ENCODE data around the gene ALPP. TPM values are rescaled to one million over a fixed set of nuclear protein-coding genes. Genes with fewer than 3 reads are reported as not detected.

The ALPP gene
- polyA plus RNA-seq, 1 of the 3 experiments (the other 2 are of a cell fraction) = not detected

DNA sequence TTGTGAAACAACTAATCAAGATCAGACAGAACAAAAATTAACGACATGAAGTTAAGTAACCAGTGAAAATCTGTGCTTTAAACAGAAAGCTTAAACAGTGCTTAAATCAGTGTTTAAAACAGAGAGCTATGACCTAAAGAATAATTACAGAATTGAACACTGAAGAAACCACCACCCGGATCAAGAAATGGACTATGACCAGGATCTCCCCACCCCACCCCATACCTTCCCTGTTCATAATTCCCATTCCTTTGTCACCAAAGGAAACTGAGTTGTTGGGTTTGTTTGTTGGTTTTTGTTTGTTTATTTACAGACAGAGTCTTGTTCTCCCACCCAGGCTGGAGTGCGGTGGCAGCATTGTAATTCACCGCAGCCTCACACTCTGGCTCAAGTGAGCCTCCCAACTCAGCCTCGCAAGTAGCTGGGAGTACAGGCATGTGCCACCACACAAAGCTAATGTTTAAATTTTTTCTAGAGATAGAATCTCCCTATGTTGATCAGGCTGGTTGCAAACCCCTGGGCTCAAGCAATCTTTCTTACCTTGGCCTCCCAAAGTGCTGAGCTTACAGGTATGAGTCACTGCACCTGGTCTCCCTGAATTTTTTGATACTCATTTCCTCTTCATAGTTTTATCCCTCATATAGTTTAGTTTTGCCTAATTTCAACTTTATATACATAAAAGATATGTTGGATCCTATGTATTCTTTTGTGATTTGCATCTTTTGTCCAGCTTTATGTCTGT lies 19.9 kb downstream of the ALPP start (continued):
- no peak for TF ChIP-seq MEF2A (IDR thresholded peaks at IDR 0.05; ENCODE audit: borderline replicate concordance, low read depth)
- TF ChIP-seq FOXJ3 (CRISPR knock-in tag; IDR thresholded peaks at IDR 0.05) = no peak
- TF ChIP-seq FOXM1 (IDR thresholded peaks at IDR 0.05; ENCODE audit: low read depth) = no peak

DNA sequence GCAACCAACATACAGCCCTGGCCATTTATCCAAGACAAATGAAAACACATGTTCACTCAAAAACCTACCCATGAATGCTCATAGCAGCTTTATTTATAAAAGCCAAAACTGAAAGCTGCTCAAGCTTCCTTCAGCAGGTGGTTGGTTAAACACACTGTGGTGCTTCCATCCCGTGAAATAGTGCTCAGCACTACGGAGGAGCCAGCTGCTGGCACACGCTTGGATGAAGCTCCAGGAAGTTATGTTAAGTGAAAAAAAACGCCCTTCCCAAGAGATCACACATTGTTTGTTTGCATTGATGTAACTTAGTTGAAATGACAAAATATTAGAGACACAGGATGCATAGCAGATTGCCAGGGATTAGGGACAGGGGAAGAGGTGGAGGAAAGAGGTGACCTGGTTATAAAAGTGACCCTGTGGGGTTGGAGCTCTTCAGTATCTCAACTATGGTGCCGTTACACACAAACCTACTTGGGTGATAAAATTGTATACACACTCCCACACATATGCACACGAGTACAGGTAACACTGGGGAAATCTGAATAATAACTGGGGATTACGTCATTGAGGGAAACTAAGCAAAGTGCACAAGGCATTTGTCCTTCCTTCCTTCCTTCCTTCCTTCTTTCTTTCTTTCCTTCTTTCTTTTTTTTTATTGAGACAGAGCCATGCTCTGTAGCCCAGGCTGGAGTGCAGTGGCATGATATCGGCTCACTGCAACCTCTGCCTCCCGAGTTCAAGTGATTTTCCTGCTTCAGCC lies 21.9 kb downstream of the ALPP start:
- CTCF ChIA-PET = interaction anchor here (0.9 to 2.1 kb wide), 4 partner anchors 14 to 494 kb away, joined by 3 to 4 read pairs (median 4); no protein-coding TSS in a partner anchor
- Histone ChIP-seq H3K9me3 (no peaks in the 10 kb centered on the region), H3K9ac (no peak overlapping the region), H2AFZ (ENCODE audit: low read depth) (no peak overlapping the region), H3K79me2 (ENCODE audit: insufficient read depth) (no peaks in the 10 kb centered on the region), H3K27me3 (ENCODE audit: insufficient read depth) (peaks cover 18% of the 10 kb centered on the region; the same call in 1 of the 2 replicates), H3K4me3 (ENCODE audit: low read depth in 2 of 2, low read length in 1 of 2) (no peak overlapping the region), H3K4me1 (ENCODE audit: control insufficient read depth in 1 of 2, insufficient read depth in 2 of 2, low read depth in 1 of 2, low read length in 1 of 2) (no peaks in the 10 kb centered on the region), H3K4me2 (no peak overlapping the region), H3K27ac (ENCODE audit: low read depth in 2 of 2, low read length in 1 of 2) (no peak overlapping the region), H4K20me1 (ENCODE audit: insufficient read depth) (no peaks in the 10 kb centered on the region), H3F3A (replicated peaks; ENCODE audit: insufficient read depth) (no peaks in the 10 kb centered on the region), H3K36me3 (replicated peaks in 1 of 2; ENCODE audit: control insufficient read depth in 1 of 2, insufficient read depth in 2 of 2, low read length in 1 of 2) (no peaks in the 10 kb centered on the region), H3K9me2 (no peaks in the 10 kb centered on the region)
- POLR2A ChIA-PET = no interaction called here
- TF ChIP-seq NFIC (IDR thresholded peaks at IDR 0.05; ENCODE audit: borderline replicate concordance) (no peak), FOSL2 (IDR thresholded peaks at IDR 0.05; ENCODE audit: borderline replicate concordance, low read depth) (no peak), NRF1 (IDR thresholded peaks at IDR 0.05; ENCODE audit: low read depth, low read length) (no peak), JUND (IDR thresholded peaks at IDR 0.05) (no peak), YY1 (IDR thresholded peaks at IDR 0.05; ENCODE audit: low read depth) (no peak), SMC3 (IDR thresholded peaks at IDR 0.05; ENCODE audit: low read depth, low read length) (no peak)
- TF ChIP-seq, protein P1, sequence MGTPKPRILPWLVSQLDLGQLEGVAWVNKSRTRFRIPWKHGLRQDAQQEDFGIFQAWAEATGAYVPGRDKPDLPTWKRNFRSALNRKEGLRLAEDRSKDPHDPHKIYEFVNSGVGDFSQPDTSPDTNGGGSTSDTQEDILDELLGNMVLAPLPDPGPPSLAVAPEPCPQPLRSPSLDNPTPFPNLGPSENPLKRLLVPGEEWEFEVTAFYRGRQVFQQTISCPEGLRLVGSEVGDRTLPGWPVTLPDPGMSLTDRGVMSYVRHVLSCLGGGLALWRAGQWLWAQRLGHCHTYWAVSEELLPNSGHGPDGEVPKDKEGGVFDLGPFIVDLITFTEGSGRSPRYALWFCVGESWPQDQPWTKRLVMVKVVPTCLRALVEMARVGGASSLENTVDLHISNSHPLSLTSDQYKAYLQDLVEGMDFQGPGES (IDR thresholded peaks at IDR 0.05; ENCODE audit: low read depth, low read length) = no peak
- TF ChIP-seq, protein P2, sequence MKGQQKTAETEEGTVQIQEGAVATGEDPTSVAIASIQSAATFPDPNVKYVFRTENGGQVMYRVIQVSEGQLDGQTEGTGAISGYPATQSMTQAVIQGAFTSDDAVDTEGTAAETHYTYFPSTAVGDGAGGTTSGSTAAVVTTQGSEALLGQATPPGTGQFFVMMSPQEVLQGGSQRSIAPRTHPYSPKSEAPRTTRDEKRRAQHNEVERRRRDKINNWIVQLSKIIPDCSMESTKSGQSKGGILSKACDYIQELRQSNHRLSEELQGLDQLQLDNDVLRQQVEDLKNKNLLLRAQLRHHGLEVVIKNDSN (IDR thresholded peaks at IDR 0.05; ENCODE audit: borderline replicate concordance, low read depth) = no peak
- DNase-seq = no peak
- 32% methylated on average over 9 of the region's 9 CpGs for WGBS (ENCODE audit: low lambda C conversion rate)

DNA sequence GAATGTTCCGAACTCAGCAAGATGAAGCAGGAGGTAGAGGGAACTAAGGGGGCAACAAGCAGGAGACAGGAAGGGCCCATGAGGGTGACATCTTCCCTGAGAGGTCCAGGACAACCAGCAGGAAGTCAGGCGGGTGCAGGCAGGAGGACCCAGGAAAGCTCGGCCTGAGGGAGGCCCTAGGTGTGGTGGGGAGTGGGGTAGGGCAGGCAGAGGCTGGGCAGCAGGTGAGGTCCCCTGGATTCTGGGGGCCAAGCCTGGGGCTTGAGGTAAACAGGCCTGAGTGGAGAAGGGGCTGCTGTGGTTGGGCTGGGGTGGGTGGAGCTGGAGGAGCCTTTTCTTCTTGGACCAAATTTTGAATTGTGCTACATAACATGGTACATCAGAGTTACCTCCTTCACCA lies 24.0 kb downstream of the ALPP start:
- 79% methylated on average over 3 of the region's 3 CpGs for WGBS (ENCODE audit: low lambda C conversion rate)
- ChIA-PET POLR2A (no interaction called here), CTCF (interaction anchor here (1.2 to 1.3 kb wide), 2 partner anchors 11 to 14 kb away, joined by 3 read pairs; no protein-coding TSS in a partner anchor)
- Histone ChIP-seq H3K4me1 (ENCODE audit: control insufficient read depth in 1 of 2, insufficient read depth in 2 of 2, low read depth in 1 of 2, low read length in 1 of 2) (no peaks in the 10 kb centered on the region), H3K36me3 (replicated peaks in 1 of 2; ENCODE audit: control insufficient read depth in 1 of 2, insufficient read depth in 2 of 2, low read length in 1 of 2) (no peaks in the 10 kb centered on the region), H3K9ac (no peak overlapping the region), H3K4me2 (no peak overlapping the region), H3K4me3 (ENCODE audit: low read depth in 2 of 2, low read length in 1 of 2) (no peak overlapping the region), H3K27ac (ENCODE audit: low read depth in 2 of 2, low read length in 1 of 2) (no peak overlapping the region), H2AFZ (ENCODE audit: low read depth) (no peak overlapping the region), H3K9me3 (no peaks in the 10 kb centered on the region), H3F3A (replicated peaks; ENCODE audit: insufficient read depth) (no peaks in the 10 kb centered on the region), H3K9me2 (no peaks in the 10 kb centered on the region), H3K79me2 (ENCODE audit: insufficient read depth) (no peaks in the 10 kb centered on the region), H4K20me1 (ENCODE audit: insufficient read depth) (no peaks in the 10 kb centered on the region), H3K27me3 (ENCODE audit: insufficient read depth) (peaks cover 18% of the 10 kb centered on the region; the same call in 1 of the 2 replicates)
- TF ChIP-seq, protein P3, sequence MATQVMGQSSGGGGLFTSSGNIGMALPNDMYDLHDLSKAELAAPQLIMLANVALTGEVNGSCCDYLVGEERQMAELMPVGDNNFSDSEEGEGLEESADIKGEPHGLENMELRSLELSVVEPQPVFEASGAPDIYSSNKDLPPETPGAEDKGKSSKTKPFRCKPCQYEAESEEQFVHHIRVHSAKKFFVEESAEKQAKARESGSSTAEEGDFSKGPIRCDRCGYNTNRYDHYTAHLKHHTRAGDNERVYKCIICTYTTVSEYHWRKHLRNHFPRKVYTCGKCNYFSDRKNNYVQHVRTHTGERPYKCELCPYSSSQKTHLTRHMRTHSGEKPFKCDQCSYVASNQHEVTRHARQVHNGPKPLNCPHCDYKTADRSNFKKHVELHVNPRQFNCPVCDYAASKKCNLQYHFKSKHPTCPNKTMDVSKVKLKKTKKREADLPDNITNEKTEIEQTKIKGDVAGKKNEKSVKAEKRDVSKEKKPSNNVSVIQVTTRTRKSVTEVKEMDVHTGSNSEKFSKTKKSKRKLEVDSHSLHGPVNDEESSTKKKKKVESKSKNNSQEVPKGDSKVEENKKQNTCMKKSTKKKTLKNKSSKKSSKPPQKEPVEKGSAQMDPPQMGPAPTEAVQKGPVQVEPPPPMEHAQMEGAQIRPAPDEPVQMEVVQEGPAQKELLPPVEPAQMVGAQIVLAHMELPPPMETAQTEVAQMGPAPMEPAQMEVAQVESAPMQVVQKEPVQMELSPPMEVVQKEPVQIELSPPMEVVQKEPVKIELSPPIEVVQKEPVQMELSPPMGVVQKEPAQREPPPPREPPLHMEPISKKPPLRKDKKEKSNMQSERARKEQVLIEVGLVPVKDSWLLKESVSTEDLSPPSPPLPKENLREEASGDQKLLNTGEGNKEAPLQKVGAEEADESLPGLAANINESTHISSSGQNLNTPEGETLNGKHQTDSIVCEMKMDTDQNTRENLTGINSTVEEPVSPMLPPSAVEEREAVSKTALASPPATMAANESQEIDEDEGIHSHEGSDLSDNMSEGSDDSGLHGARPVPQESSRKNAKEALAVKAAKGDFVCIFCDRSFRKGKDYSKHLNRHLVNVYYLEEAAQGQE (IDR thresholded peaks at IDR 0.05; ENCODE audit: low read depth, low read length) = no peak
- DNase-seq = no peak
